Activated naive CD8-positive, alpha-beta T cell (primary cell): ENCODE results near the gene USP7.
A peak's percentile ranks its signal among the peaks of the same experiment; 100 is the strongest.

Experiments
- H3K27ac Mint-ChIP-seq: one replicate; pipeline ENCODE4 v1.8.0; 2021; ENCODE audit warnings: mixed read lengths
- H3K27me3 Mint-ChIP-seq: one replicate; pipeline ENCODE4 v1.8.0; 2021; ENCODE audit warnings: mixed read lengths
- H3K36me3 Mint-ChIP-seq: one replicate; pipeline ENCODE4 v1.8.0; 2021; ENCODE audit warnings: mixed read lengths
- H3K4me1 Mint-ChIP-seq: one replicate; pipeline ENCODE4 v1.8.0; 2021; ENCODE audit warnings: low read depth, mixed read lengths
- H3K4me3 Mint-ChIP-seq: one replicate; pipeline ENCODE4 v1.8.0; 2021; ENCODE audit warnings: mild to moderate bottlenecking, mixed read lengths
- H3K9me3 Mint-ChIP-seq: one replicate; pipeline ENCODE4 v1.8.0; 2021; ENCODE audit warnings: low read depth, mixed read lengths

USP7 gene

DNA sequence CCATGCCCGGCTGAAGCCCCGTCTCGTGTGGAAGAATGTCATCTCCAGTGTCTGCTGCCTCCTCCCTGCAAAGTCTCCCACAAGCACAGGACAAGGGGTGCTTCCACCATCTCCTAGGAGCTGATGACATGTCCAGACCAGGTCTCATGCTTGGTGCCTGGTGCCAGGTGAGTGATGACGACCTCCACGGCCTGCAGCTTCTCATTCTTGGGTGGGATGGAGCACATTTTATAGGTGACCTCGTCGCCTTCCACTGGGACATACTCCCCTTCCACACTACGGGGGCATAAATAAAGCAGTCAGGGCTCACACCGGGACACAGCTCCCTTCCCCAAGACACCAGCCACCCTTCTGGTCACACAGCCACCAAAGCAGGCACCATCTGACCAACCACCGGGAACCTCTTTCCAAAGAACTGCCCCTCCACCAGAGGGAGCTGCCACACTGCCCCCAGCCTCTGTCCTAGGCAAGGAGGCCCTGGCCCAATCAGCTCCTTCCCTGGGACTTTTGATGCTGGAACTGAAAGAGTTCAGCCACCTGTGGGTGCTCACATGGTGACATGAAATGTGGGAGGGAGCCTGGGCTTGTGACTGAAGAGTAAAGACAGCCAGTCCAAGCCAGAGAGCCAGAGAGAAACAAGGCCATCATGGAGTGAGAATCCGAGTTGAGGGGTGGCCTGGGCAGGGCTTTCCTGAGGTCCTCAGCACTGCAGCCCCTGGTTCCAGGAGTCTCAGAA, 108.5 kb downstream of the USP7 start:
- Mint-ChIP-seq H3K4me1 (peaks cover 37% of the 10 kb centered on the region), H3K36me3 (peaks cover 2% of the 10 kb centered on the region), H3K27me3 (no peaks in the 10 kb centered on the region), H3K9me3 (no peaks in the 10 kb centered on the region), H3K4me3 (no peak overlapping the region), H3K27ac (peak overlapping the region; percentile 61)

GRCh38 chr16:8854298-8854948, 109.3 kb downstream of the USP7 start:
- Mint-ChIP-seq H3K36me3 (peaks cover 2% of the 10 kb centered on the region), H3K4me3 (no peak overlapping the region), H3K27me3 (no peaks in the 10 kb centered on the region), H3K27ac (no peak overlapping the region), H3K9me3 (no peaks in the 10 kb centered on the region), H3K4me1 (peaks cover 42% of the 10 kb centered on the region)

DNA sequence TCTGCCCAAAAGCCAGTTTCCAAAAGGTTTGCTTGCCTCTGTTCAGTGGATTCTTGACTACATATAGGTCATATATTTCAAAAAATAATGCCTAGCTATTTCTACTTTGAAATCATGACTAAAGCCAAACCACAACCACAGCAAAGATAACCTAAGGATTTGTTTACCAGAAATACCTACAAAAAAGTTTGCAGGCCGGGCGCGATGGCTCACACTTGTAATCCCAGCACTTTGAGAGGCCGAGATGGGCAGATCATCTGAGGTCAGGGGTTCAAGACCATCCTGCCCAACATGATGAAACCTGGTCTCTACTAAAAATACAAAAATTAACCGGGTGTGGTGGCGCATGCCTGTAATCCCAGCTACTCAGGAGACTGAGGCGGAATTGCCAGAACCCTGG, 110.1 kb downstream of the USP7 start:
- Mint-ChIP-seq H3K36me3 (peaks cover 2% of the 10 kb centered on the region), H3K4me3 (no peak overlapping the region), H3K27me3 (no peaks in the 10 kb centered on the region), H3K9me3 (no peaks in the 10 kb centered on the region), H3K27ac (peak overlapping the region; percentile 41), H3K4me1 (peaks cover 44% of the 10 kb centered on the region)

DNA sequence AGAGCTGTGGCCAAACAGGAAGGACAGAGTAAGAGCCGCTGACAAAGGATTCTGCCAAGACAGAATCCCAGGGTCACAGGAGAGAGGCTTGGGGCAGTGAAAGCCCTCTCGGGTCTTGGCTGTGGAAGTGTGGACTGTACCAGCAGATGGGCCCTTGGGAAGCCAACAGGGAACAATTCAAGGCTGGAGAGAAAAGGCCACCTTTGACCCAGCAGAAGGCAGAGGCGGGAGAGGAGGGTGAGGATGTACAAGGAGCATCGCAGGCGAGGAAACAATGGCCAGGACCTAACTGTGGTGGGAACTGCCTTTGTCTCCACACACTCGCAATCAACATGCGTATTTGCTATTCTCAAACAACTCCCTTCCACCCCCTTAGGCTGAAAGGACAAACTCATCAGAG, 110.6 kb downstream of the USP7 start:
- Mint-ChIP-seq H3K27ac (peak overlapping the region; percentile 41), H3K27me3 (no peaks in the 10 kb centered on the region), H3K4me1 (peaks cover 42% of the 10 kb centered on the region), H3K9me3 (no peaks in the 10 kb centered on the region), H3K36me3 (peaks cover 2% of the 10 kb centered on the region), H3K4me3 (no peak overlapping the region)

DNA sequence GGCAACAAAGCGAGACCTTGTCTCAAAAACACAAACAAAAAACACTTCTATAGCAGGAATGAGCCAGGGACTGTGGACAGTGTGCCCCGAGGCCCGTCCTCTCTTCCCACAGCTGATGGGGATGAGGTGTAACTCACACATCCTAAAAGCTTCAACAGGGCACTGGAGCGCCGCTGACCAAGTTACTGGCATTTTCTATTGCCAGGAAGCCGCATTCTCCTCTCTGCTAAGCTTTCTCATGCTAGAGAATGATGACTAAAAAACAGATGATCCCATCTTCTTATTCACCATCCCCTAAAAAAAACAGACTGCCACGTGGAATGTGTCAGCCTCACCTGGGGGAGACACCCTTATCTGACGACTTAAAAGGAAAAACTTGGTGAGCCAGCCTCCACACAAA, 111.2 kb downstream of the USP7 start:
- Mint-ChIP-seq H3K4me3 (no peak overlapping the region), H3K9me3 (no peaks in the 10 kb centered on the region), H3K4me1 (peaks cover 39% of the 10 kb centered on the region), H3K27me3 (no peaks in the 10 kb centered on the region), H3K36me3 (peaks cover 2% of the 10 kb centered on the region), H3K27ac (peak overlapping the region; percentile 41)

GRCh38 chr16:8851761-8852403, 111.8 kb downstream of the USP7 start:
- H3K4me3 Mint-ChIP-seq = no peak overlapping the region
- H3K36me3 Mint-ChIP-seq = peaks cover under 1% of the 10 kb centered on the region
- H3K27ac Mint-ChIP-seq = peak overlapping the region; percentile 64
- no peaks in the 10 kb centered on the region for H3K9me3 Mint-ChIP-seq
- H3K27me3 Mint-ChIP-seq = no peaks in the 10 kb centered on the region
- peaks cover 37% of the 10 kb centered on the region for H3K4me1 Mint-ChIP-seq

DNA sequence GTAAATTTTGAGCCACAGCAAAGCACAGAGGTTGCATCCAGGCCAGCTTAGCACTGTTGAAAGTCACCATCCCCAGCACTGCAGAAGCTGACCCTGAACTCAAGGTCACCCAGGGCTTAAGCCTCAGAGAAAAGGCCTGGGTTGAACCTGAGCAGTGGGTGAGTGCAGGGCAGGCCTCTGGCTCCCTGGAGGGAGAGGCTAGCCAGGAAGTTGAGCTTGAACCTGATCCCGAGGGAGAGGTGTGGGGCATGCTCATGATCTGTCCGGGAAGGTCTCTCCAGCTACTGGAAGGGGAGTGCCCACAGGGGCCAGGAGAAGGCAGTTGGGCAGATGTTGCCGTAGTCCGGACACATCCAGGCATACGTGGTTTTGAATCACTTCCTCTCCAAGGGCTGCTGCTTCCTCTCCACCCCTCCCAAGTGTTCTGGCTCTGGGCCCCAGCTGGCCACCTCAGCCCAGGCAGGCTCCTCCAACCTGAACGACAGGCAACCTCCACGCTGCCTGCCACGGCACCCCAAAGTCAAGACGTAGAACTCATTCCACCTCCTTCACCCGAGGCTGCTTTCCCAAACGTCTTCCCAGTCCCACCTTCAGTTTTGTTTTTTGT, 113.3 kb downstream of the USP7 start:
- H3K4me3 Mint-ChIP-seq = no peak overlapping the region
- no peaks in the 10 kb centered on the region for H3K9me3 Mint-ChIP-seq
- H3K4me1 Mint-ChIP-seq = peaks cover 28% of the 10 kb centered on the region
- H3K36me3 Mint-ChIP-seq = no peaks in the 10 kb centered on the region
- peak overlapping the region; percentile 72 for H3K27ac Mint-ChIP-seq
- no peaks in the 10 kb centered on the region for H3K27me3 Mint-ChIP-seq

DNA sequence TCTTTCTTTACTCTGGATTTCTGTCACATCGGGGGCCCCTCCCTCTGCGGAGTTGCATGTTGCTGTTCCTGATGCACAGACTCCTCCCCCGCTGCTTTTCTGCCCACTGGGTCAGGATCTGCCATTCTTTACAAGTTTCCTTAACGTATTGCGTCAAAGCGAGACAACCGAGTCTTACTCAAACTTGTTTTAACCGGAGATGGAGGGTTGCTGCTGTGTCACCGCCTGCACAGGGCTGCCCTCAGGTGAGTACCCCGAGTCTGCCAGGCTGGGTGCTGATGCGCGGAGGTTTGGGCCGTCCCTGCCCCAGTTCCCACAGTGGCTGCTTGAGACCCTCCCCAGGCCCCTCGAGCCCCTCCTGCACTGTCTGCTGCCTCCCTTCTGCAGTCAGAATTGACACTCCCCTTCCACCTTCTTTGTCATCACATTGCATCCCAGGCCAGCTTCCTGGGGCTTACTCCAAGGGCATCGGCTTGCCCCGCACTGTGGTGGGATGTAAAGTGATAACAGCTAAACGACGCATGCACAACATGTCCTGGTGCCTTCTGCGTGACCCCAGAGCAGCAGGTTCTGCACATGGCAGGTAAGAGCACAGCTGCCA, 114.2 kb downstream of the USP7 start:
- Mint-ChIP-seq H3K9me3 (no peaks in the 10 kb centered on the region), H3K4me3 (no peak overlapping the region), H3K36me3 (peaks cover 3% of the 10 kb centered on the region), H3K27me3 (no peaks in the 10 kb centered on the region), H3K27ac (peak overlapping the region; percentile 34), H3K4me1 (peaks cover 27% of the 10 kb centered on the region)

DNA sequence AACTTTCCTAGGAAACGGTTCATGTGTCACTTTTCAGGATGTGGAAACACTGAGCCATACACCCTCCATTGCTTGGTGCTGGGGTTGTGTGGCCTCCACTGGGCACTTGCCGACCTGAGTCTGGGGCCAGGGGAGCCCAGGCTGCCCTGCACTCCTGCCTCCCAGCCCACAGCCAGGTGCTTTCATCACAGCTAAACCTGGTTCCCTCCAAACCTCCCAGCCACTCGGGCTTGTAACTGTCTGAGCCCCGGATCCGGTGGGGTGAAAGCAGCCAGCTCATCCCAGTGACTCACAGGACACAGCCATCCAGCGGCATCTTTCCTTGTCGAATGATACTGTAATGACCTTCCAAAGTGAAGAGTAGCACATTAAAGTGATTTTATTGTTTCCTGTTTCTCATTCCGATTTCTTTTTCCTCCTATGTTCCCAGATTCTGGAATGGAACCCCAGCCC, 114.7 kb downstream of the USP7 start:
- peaks cover 27% of the 10 kb centered on the region for H3K4me1 Mint-ChIP-seq
- no peaks in the 10 kb centered on the region for H3K27me3 Mint-ChIP-seq
- H3K27ac Mint-ChIP-seq = no peak overlapping the region
- H3K36me3 Mint-ChIP-seq = peaks cover 3% of the 10 kb centered on the region
- H3K9me3 Mint-ChIP-seq = no peaks in the 10 kb centered on the region
- no peak overlapping the region for H3K4me3 Mint-ChIP-seq

GRCh38 chr16:8848231-8848938, 115.3 kb downstream of the USP7 start:
- peaks cover 27% of the 10 kb centered on the region for H3K4me1 Mint-ChIP-seq
- H3K27ac Mint-ChIP-seq = no peak overlapping the region
- H3K4me3 Mint-ChIP-seq = no peak overlapping the region
- no peaks in the 10 kb centered on the region for H3K27me3 Mint-ChIP-seq
- H3K36me3 Mint-ChIP-seq = peaks cover 3% of the 10 kb centered on the region
- no peaks in the 10 kb centered on the region for H3K9me3 Mint-ChIP-seq

GRCh38 chr16:8847623-8848022, 116.1 kb downstream of the USP7 start:
- Mint-ChIP-seq H3K27me3 (no peaks in the 10 kb centered on the region), H3K9me3 (no peaks in the 10 kb centered on the region), H3K4me3 (no peak overlapping the region), H3K4me1 (peaks cover 22% of the 10 kb centered on the region), H3K36me3 (peaks cover 3% of the 10 kb centered on the region), H3K27ac (no peak overlapping the region)

- H3K4me1 Mint-ChIP-seq = peaks cover 22% of the 10 kb centered on the region
- H3K27ac Mint-ChIP-seq = no peak overlapping the region
- H3K9me3 Mint-ChIP-seq = no peaks in the 10 kb centered on the region
- no peaks in the 10 kb centered on the region for H3K27me3 Mint-ChIP-seq
- H3K36me3 Mint-ChIP-seq = peaks cover 3% of the 10 kb centered on the region
- H3K4me3 Mint-ChIP-seq = no peak overlapping the region
Observed at GRCh38 chr16:8847145-8847544, 116.6 kb downstream of the USP7 start.

GRCh38 chr16:8846401-8846932, 117.2 kb downstream of the USP7 start:
- H3K36me3 Mint-ChIP-seq = peaks cover 3% of the 10 kb centered on the region
- H3K4me1 Mint-ChIP-seq = peaks cover 24% of the 10 kb centered on the region
- no peaks in the 10 kb centered on the region for H3K9me3 Mint-ChIP-seq
- no peaks in the 10 kb centered on the region for H3K27me3 Mint-ChIP-seq
- H3K4me3 Mint-ChIP-seq = no peak overlapping the region
- no peak overlapping the region for H3K27ac Mint-ChIP-seq

DNA sequence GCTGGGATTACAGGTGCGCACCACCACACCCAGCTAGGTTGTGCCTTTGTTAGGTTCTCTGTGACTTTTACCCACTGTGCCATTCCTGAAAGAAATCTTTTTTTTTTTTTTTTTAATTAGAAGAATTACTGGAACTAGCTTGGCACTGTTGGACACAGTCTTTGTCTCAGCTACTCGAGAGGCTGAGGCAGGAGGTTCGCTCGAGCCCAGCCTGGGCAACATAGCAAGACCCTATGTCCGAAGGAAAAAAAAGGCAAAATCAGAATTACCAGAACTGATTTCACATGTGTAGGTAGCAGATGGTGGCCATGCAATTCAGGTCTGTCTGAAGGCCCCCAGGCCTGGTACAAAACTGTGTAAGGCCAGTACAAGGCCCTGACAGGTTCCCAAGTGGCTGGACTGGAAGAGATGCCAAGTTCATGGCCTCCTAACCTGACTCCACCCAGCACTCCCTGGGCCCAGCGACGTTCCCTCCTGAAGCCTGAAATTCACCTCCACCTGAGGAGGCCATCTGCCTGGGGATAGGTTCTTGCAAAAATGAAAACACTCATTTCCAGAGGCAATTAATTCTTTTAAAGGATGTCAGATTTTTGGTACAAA, 117.9 kb downstream of the USP7 start:
- Mint-ChIP-seq H3K4me1 (peaks cover 23% of the 10 kb centered on the region), H3K4me3 (no peak overlapping the region), H3K36me3 (peaks cover 3% of the 10 kb centered on the region), H3K27ac (no peak overlapping the region), H3K9me3 (no peaks in the 10 kb centered on the region), H3K27me3 (no peaks in the 10 kb centered on the region)
